ENCODE measurements around the gene POLR1B.
"Not testable (repeated sequence)": the region's sequence is repeated elsewhere in the genome, so short reads cannot be mapped to it uniquely, and the experiment has no call there.

The POLR1B gene

DNA sequence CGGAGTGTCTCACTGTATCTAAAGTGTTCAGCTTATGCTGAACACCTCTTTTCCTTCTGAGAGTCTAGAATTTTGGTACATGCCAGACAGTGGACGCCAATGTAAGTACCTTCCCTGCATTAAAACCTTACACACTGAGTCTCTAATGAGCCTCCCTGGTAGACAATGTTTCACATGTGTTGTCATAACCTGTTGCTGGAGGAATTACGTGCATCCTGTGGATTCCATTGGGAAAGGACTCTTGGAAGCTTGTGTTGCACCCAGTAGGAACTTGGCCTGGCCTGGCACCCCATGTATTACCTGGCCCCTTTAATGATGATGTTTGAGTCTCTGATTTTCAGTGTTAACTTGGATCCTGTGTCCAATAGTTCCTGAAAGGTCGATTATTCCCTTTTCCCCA is 62.7 kb downstream of the POLR1B start:
- no peak for DNase-seq

DNA sequence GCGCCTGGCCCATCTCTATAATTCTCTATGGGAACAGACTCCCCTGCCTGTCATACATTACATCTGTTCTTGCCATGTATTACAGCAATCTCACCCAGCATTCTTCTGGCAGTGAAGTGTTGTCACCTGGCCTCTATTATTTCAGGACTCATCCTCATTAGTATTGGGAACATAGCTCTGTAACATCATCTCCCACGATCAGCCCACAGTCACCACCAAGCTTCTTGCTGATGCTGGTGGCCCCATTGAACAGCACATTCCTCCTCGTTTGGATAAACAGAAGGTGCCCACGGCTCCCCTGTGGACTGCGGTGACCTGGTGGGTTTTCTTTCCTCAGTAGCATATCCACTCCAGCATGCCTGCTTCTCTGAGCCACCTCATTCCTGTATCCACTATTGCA is 63.7 kb downstream of the POLR1B start:
- no peak for DNase-seq

DNA sequence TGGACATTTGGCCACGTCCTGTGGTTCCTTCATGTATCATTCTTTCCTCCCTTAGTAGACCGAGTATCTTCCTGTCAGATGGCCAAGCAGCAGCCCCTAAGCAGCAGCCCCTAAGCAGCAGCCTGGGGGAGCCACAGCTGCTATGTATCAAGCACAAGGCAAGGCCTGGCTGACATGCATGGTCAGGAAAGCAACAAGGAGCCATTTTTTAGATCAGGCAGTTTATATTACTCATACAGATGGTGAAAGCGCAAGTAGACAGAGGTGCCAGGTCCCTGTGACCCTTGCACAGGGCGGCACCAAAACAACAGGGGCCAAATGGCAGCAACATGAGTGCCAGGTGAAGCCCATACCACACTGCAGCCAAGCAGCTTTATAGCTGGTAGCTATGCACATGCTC is 64.3 kb downstream of the POLR1B start:
- DNase-seq, result no peak

DNA sequence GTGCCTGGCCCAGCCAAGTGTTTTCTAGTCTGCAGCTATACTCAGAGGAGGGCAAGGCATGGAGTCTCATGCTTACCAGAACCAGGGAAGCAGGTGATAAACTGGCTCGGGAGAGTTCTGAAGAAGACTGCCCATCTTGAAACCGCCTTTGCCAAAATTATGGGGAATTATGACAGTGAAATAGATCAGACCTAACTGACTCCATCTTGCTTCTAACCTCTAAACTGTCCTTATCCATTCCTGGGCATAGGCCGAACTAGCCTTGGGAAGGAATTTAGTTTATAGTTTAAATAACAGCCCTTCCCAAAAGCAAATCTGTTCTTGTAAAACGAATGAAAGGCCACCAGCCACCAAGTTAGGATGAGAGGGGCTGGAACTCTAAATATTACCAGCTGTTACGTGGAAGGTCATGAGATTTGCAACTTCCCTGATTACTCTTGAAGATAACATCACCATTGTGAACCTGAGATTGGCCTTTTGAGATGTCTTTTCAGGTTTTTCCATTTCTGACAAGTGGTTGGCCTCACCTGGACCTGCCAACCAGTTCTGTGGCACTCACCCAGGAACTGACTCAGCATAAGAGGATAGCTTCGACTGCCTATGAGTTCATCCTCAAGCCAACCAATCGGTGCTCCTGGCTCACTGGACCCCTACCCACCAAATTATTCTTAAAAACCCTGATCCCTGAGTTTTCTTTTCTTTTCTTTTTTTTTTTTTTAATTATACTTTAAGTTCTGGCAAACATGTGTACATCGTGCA is 65.6 kb downstream of the POLR1B start:
- DNase-seq, result no peak

DNA sequence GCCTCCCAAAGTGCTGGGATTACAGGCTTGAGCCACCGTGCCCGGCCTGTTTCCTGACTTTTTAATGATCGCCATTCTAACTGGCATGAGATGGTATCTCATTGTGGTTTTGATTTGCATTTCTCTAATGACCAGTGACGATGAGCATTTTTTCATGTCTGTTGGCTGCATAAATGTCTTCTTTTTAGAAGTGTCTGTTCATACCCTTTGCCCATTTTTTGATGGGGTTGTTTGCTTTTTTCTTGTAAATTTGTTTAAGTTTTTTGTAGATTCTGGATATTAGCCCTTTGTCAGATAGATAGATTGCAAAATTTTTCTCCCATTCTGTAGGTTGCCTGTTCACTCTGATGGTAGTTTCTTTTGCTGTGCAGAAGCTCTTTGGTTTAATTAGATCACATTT is 67.1 kb downstream of the POLR1B start:
- not testable (repeated sequence) for DNase-seq

DNA sequence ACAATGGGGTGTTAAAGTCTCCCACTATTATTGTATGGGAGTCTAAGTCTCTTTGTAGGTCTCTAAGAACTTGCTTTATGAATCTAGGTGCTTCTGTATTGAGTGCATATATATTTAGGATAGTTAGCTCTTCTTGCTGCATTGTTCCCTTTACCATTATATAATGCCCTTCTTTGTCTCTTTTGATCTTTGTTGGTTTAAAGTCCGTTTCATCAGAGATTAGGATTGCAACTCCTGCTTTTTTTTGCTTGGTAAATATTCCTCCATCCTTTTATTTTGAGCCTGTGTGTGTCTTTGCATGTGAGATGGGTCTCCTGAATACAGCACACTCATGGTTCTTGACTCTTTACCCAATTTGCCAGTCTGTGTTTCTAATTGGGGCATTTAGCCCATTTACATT is 70.0 kb downstream of the POLR1B start:
- not testable (repeated sequence) for DNase-seq

DNA sequence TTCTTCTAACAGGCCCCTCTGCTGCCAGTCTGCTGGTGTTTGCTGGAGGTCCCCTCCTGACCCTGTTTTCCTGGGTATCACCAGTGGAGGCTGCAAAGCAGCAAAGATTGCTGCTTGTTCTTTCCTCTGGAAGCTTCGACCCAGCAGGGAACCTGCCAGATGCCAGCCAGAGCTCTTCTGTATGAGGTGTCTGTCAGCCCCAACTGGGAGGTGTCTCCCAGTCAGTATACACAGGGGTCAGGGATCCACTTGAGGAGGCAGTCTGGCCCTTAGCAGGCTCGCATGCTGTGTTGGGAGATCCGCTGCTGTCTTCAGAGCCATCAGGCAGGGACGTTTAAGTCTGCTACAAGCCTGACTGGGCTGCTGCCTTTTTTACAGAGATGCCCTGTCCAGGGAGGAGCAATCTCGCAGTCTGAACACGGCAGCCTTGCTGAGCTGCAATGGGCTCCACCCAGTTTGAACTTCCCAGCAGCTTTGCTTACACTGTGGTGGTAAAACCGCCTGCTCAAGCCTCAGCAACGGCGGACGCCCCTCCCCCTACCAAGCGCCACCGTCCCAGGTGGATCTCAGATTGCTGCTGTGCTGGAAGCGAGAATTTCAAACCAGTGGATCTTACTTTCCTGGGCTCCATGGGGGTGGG is 72.1 kb downstream of the POLR1B start:
- DNase-seq, result no peak

DNA sequence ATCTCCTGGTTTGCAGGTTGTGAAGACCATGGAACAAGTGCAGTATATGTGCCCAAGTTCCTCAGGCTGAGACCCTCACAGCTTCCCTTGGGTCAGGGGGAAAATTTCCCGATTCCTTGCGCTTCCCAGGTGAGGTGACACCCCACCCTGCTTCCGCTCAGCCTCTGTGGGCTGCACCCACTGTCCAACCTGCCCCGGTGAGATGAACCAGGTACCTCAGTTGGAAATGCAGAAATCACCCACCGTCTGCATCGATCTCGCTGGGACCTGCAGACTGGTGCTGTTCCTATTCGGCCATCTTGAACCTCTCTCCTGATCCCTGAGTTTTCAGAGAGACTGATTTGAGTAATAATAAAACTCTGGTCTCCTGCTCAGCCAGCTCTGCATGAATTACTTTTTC is 72.8 kb downstream of the POLR1B start:
- DNase-seq, result no peak

DNA sequence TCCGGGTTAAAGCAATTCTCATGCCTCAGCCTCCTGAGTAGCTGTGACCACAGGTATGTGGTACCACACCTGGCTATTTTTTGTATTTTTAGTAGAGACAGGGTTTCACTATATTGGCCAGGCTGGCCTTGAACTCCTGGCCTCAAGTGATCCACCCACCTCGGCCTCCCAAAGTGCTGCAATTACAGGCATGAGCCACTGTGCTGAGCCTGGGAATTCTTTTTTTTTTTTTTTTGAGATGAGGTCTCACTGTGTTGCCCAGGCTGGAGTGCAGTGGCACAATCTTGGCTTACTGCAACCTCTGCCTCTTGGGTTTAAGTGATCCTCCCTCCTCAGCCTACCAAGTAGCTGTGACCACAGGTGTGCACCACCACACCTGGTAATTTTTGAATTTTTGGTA is 73.5 kb downstream of the POLR1B start:
- DNase-seq, result not testable (repeated sequence)

DNA sequence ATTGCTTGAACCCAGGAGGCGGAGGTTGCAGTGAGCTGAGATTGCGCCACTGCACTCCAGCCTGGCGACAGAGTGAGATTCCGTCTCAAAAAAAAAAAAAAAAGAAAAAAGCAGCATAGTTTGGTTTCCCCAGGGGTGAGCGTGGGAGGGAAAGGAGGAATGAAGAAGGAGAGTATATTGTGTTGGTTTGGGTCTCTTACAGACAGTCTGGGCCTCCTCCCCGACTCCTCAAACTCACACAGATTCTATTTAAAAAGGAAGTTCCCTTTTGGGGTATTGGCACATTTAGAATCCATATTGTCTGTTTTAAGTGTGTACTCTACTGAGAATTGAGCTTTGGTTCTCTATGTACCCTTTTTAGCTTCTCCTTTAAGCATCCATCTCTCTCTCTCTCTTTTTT is 76.1 kb downstream of the POLR1B start:
- DNase-seq, result no peak

DNA sequence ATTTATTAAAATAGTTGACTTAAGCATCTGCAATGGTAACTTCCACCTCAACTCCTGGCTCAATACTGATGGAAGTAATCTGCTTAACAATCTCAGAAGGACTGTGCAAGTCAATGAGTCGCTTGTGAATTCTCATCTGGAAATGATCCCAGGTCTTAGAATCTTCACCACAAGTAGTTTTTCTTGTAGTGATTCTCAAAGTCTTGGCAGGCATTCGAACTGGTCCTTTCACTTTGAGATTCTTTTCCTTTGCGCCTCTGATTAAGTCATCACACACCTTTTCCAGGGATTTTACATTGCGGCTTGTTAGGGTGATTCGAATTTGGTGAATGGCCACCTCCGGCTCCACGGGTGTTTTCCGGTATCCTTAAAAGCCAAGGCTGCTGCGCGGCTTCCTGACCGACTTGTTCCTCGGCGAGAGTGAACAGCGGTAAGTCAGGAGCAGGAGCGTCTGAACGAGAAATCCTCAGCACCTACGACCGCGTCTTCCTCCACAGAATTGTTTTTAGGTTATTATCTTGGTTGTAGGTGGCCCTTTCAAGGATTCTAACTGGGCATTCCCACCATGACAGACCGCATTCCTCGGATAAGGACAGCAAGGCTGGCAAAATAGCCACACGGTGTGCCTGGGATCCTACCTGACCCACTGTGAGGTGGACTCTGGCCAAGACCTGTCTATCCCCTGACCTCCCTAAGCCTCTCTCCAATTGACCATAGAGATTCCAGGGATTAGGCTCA is 79.7 kb downstream of the POLR1B start:
- DNase-seq, result no peak

DNA sequence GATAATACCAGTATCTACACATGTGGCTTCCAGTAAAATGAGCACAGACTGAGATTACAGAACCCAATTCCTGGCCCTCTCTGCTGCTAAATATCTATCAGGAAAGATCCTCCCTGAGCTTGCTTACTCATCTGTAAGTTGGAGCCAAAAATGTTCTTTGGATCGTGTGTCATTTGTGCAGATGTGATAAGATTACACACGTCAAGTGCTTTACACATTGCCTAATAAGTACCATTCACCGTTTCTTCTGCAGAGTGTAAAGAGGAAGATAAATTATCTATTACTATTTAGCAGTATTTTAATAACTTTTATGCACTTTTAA is 80.2 kb downstream of the POLR1B start:
- DNase-seq, result no peak

DNA sequence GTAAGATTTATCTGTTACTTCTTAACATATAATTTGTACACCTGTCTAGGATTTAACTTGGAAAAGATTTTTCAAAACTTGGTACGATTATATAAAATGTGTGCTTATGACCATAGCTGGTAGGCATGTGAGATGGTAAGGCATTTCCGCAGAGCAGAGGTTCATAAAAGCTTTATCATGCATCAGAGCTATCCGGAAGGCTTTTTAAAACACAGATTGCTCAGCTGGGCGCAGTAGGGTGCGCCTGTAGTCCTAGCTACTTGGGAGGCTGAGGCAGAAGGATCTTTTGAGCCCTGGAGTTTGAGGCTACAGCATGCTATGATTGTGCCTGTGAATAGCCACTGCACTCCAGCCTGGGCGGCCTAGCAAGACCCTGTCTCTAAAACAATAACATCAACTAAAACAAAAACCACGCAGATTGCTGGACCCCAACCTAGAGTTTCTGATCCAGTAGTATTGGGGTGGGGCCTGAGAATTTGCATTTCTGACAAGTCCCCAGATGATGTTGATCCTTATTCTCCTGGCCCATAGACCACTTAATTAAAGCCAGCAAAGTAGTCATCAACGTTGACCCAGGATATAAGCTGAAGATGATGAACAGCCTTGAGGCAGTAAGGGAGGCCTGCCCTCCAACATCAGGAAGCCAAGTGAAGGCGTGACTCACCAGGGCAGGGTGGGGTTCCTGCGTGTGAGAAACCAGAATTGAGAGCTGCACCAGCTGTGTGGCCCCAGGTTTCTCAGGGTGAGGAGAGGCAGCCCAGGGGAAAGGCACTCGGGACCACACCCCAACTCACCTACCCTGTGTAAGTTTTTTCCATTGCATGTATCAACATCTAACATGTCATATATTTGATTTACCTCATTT is 81.9 kb downstream of the POLR1B start:
- peak; percentile 69 to 76 for DNase-seq

DNA sequence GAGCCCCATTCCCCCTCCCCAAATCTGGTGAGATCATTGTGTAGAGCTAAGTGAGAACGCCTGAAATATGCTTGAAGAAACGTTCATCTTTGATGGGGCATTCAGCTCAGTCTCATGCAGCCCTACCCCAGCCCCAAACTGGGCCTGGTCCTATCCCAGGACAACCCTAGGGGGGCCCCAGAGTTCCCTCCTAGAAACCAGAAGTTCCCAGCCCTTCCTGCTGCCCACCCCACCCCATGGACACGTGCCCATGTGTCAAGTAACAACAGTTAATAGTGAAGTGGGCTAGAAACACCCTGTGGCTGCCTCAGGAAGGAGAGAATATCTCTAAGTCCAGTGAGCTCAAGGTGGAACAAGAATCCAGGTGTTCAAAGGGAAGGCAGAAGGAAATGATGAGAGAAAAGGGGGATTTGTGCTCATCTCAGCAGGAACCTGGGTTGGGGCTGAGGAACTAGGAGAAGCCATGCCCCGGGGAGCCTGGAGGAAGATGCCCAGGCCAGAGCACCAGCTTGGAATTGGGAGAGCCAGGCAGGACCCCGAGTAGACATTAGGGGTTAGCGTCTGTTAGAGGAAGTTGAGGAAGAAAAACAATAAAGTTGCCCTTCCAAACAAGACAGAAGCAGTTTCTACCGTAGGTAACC is 83.3 kb downstream of the POLR1B start:
- DNase-seq, result no peak

DNA sequence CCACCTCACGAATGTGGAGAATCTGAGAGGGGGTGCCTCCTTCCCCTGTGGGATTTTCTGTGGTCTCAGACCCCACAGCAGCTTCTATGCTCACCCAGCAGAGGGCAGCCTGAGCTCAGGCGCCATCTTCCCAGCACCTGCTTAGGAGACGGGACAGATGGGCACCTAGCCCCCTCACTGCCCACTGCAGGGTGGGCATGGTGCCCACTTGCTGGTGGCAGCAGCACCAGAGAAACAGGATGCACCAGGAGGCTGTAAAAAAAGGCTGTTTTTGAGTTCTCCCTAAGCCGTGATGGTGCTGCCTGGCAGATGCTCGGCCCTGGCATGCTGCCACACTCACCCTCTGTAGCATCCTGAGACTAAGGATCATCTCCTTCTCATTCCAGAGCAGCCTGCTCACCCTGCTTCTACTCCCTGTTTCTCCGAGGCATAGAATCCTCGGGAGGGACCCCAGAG is 84.4 kb downstream of the POLR1B start:
- peak; percentile 61 to 67 for DNase-seq

Measured in stimulated activated CD4-positive, alpha-beta T cell treated with anti-CD3 and anti-CD28 coated beads, Interleukin-2, amount 100 ng/mL, for 24 hours (primary cell).